ENCODE measurements around the gene PPM1F.
"Not testable (repeated sequence)": the region's sequence is repeated elsewhere in the genome, so short reads cannot be mapped to it uniquely, and the experiment has no call there.

PPM1F gene

DNA sequence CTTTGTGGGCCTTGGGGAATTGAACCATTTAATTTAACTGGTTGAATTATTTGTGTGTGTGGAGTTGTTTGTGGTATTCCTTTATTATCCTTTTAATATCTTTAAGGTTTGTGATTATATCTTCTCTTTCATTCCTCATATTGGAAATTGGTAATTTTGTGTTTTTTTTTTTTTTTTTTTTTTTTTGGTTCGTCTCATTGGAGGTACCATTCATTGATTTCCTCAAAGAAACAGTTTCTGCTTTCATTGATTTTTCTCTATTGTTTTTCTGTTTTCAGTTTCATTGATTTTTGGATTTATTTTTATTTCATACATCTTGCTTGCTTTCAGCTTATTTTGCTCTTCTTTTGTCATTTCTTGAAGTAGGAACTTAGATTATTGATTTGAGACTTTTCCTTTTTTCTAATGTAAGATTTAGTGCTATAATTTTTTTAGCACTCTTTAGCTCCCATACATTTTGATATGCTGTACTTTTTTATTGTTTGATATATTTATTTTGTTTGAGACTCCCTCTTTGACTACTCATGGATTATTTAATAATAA, 54.2 kb downstream of the PPM1F start:
- DNase-seq (ENCODE audit: low read depth in 4 of 4, low spot score in 1 of 4), result no peak

DNA sequence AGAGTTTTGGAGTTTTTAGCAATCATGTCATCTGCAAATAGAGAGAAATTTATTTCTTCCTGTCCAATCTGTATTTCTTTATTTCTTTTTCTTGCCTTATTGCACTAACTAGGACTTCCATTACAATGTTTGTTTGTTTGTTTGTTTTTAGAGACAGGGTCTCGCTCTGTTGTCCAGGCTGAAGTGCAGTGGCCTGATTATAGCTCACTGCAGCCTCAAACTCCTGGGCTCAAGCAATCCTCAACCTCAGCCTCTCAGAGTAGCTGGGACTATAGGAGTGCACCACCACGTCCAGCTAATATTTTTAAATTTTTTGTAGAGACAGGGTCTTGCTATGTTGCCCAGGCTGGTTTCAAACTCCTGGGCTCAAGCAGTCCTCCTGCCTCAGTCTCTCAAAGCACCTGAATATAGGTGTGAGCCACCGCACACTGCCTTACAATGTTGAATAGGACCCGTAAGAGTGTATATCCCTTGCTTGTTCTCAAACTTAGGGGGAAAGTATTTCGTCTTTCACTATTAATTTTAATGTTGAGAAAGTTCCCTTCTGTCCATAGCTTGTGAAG, 55.6 kb downstream of the PPM1F start:
- no peak for DNase-seq (ENCODE audit: low read depth in 4 of 4, low spot score in 1 of 4)

DNA sequence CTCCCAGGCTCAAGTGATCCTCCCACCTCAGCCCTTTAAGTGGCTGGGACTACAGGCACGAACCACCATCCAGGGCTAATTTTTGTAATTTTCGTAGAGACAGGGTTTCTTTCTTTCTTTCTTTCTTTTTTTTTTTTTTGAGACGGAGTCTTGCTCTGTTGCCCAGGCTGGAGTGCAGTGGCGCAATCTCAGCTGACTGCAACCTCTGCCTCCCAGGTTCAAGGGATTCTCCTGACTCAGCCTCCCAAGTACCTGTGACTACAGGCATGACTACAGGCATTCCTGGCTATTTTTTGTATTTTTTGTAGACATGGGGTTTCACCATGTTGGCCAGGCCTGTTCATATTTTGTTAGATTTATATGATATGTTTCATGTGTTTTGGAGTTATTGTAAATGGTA, 56.4 kb downstream of the PPM1F start:
- DNase-seq (ENCODE audit: low read depth in 4 of 4, low spot score in 1 of 4), result not testable (repeated sequence)

DNA sequence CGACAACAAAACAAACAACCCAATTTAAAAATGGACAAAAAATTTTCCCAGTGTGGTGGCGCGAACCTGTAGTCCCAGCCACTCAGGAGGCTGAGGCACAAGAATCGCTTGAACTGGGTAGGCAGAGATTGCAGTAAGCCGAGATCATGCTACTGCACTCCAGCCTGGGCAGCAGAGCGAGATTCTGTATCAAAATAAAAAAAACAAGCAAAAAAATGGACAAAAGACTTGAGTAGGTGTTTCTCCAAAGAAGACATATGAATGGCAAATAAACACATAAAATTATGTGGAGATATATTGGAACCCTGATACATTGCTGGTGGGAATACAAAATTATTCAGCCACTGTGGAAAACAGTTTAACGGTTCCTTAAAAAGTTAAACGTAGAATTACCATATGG, 57.8 kb downstream of the PPM1F start:
- no peak for DNase-seq (ENCODE audit: low read depth in 4 of 4, low spot score in 1 of 4)

DNA sequence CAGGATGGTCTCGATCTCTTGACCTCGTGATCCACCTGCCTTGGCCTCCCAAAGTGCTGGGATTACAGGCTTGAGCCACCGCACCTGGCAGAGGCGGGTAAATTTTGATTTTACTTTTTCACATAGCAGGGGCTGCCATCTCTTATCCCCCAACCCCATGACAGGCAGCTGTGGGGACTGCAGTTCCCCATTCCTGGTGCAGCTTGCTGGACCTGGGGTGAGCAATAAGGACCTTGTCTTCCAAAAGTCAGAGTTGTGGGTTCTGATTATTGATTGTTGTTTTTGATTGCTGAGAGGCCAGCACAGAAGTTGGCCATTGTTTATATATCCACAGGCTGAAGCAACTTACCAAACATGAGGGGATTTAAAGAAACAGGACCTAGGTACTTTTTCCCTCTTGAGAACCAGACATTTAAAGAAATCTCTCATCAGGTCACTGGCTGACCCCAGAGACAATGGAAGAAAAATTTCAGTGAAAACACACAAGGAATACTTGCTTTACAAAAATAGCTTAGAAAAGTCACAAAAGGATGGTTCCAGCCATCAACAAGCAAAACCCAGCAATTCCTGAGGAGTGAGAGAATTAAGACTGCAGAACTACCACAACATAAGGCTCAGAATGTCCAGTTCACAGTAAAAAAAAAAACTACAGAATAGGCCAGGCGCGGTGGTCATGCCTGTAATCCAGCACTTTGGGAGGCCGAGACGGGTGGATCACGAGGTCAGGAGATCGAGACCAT, 63.2 kb downstream of the PPM1F start:
- no peak for DNase-seq (ENCODE audit: low read depth in 4 of 4, low spot score in 1 of 4)

DNA sequence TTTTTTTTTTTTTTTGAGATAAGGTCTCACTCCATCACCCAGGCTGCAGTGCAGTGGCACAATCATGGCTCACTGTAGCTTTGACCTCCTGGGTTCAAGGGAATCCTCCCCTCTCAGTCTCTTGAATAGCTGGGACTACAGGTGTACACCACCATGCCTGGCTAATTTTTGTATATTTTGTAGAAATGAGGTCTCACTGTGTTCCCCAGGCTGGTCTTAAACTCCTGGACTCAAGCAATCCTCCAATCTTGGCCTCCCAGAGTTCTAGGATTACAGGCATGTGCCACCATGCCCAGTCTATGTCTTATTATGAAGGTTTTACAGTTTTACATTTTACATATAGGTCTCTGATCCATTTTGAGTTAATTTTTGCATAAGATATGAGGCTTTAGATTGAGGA, 64.8 kb downstream of the PPM1F start:
- no peak for DNase-seq (ENCODE audit: low read depth in 4 of 4, low spot score in 1 of 4)

DNA sequence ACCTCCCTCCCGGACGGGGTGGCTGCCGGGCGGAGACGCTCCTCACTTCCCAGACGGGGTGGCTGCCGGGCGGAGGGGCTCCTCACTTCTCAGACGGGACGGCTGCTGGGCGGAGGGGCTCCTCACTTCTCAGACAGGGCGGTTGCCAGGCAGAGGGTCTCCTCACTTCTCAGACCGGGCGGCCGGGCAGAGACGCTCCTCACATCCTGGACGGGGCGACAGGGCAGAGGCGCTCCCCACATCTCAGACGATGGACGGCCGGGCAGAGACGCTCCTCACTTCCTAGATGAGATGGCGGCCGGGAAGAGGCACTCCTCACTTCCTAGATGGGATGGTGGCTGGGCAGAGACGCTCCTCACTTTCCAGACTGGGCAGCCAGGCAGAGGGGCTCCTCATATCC, 68.7 kb downstream of the PPM1F start:
- DNase-seq (ENCODE audit: low read depth in 4 of 4, low spot score in 1 of 4), result not testable (repeated sequence)

DNA sequence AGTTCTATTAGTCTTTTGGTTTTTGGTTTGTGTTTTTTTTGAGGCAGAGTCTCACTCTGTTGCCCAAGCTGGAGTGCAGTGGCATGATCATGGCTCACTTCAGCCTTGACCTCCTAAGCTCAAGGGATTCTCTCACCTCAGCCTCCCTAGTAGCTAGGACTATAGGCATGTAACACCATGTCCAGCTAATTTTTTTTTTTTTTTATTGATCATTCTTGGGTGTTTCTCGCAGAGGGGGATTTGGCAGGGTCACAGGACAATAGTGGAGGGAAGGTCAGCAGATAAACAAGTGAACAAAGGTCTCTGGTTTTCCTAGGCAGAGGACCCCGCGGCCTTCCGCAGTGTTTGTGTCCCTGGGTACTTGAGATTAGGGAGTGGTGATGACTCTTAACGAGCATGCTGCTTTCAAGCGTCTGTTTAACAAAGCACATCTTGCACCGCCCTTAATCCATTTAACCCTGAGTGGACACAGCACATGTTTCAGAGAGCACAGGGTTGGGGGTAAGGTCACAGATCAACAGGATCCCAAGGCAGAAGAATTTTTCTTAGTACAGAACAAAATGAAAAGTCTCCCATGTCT, 69.8 kb downstream of the PPM1F start:
- not testable (repeated sequence) for DNase-seq (ENCODE audit: low read depth in 4 of 4, low spot score in 1 of 4)

DNA sequence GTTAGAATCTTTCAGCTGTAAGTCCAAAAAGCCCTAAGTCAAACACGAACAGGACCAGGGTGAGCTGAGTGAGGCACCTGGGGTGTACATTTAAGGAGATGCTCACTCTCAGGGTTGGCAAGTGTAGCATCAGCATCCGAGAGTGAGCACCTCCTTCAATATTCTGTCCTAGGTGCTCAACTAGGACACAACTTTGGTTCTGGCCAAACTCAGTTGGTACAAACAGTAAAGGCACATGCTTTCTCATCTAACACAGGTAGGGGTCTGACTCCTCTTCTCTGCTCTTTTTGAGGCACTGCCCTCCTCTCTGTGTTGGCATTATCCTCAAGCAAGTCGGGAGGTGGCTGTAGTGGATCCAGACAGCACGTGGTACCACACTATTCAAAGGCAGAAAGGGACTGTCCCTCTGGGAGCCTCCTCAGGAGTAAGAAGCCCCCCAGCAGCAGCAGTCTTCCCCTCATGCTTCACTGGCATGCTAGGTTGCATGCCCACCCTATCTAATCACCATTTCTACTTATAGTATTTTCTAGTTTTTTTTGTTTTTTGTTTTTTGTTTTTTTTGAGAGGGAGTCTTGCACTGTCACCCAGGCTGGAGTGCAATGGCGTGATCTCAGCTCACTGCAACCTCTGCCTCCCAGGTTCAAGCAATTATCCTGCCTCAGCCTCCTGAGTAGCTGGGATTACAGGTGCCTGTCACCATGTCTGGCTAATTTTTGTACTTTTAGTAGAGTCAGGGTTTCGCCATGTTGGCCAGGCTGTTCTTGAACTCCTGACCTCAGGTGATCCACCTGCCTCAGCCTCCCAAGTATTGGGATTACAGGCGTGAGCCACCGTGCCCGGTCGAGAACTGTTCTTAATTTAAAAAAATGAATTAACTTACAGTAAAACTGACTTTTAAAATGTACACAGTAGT, 70.6 kb downstream of the PPM1F start:
- DNase-seq (ENCODE audit: low read depth in 4 of 4, low spot score in 1 of 4), result no peak

DNA sequence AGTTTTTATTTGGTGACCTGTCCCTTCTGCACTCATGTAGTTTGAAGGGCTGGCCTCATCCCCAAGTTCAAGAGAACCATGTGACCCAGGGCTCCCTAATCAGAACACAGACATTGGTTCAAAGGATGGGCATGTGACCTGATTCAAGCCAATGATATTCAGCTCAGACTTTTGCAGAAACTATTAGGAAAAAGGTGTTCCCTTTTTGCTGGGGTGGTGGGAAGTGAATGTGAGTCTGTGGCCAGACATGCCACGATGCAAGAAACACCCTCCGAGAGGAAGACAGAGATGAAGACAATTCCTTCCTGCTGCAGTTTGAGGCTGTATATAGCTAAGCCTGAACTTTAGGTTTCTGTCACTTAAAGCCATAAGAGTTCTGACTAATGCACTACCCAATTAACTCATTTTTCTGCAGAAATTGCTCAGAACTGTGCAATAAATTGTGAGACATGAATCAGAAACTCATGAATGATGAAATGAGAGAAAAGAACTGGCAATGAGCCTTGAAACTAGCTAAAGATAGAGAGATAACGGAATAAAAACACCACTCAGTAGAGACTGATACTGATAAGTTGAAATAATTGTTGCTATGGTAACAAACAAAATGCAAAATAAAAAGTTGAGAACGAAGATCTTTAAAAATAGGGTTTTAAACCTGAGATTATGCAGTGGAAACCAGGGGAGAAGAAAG, 76.0 kb downstream of the PPM1F start:
- DNase-seq (ENCODE audit: low read depth in 4 of 4, low spot score in 1 of 4), result peak in 2 of 4 experiments; percentile 19 to 35

DNA sequence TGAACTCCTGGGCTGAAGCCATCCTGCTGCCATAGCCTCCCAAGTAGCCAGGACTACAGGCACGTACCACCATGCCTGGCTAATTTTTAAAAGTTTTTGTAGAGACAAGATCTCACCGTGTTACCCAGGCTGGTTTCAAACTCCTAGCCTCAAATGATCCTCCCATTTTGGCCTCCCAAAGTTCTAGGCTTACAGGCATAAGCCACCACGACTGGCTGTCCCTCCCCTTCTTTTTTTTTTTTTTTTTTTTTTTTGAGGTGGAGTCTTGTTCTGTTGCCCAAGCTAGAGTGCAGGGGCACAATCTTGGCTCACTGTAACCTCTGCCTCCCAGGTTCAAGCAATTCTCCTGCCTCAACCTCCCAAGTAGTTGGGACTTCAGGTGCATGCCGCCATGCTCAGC, 77.7 kb downstream of the PPM1F start:
- DNase-seq (ENCODE audit: low read depth in 4 of 4, low spot score in 1 of 4), result not testable (repeated sequence)

DNA sequence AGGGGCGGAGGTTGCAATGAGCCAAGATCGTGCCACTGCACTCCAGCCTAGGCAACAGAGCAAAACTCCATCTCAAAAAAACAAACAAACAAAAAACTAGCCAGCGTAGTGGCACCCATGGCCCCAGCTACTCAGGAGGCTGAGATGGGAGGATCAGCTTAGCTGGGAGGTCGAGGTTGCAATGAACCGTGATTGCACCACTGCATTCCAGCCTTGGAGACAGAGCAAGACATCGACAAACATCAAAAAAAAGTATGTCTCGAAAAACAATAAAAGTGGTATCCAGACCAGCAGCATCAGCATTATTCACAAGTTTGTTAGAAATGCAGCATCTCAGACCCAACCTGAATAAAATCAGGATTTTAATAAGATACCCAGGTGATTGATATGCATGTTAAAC, 79.0 kb downstream of the PPM1F start:
- no peak for DNase-seq (ENCODE audit: low read depth in 4 of 4, low spot score in 1 of 4)

DNA sequence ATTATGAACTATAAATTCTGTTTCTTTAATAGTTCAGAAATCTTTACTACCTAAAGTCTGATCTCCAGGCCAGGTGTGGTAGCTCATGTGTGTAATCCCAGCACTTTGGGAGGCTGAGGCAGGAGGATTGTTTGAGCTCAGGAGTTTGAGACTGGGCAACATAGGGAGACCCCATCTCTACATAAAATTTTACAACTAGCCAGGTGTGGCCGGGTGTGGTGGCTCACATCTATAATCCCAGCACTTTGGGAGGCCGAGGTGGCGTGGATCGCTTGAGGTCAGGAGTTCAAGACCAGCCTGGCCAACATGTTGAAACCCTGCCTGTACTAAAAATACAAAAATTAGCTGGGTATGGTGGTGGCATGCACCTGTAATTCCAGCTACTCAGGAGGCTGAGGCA, 79.9 kb downstream of the PPM1F start:
- DNase-seq (ENCODE audit: low read depth in 4 of 4, low spot score in 1 of 4), result not testable (repeated sequence)

Measured in stimulated activated CD4-positive, alpha-beta T cell treated with anti-CD3 and anti-CD28 coated beads, Interleukin-1b, Interleukin-23, amount 100 ng/mL, for 24 hours (primary cell).